B cell (primary cell): ENCODE data around the gene LILRA6.

ENCODE experiments used
- EZH2 ChIP-seq: IDR thresholded peaks from 2 replicates; pipeline ENCODE4 v1.6.1; 2012; ENCODE audit warnings: borderline replicate concordance, low read depth, mild to moderate bottlenecking, moderate library complexity, low read length; ENCODE audit not compliant: insufficient read depth, poor library complexity, severe bottlenecking
- TF ChIP-seq, protein P1 (sequence below): fragments of 200-600 bp; IDR thresholded peaks from one replicate; pipeline ENCODE4 v1.8.0; 2022; ENCODE audit warnings: antibody characterized with exemption, mild to moderate bottlenecking

DNA sequence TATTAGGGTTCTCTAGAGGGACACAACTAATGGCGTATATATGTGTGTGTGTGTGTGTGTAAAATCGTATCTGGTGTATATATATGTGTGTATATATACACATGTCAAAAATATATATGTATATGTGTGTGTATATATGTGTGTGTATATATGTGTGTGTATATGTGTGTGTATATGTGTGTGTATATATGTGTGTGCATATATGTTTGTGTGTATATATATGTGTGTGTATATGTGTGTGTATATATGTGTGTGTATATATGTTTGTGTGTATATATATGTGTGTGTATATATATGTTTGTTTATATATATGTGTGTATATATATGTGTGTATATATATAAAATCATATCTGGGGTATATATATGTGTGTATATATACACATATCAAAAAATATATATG is 19.9 kb upstream of the LILRA6 start:
- TF ChIP-seq, protein P1, sequence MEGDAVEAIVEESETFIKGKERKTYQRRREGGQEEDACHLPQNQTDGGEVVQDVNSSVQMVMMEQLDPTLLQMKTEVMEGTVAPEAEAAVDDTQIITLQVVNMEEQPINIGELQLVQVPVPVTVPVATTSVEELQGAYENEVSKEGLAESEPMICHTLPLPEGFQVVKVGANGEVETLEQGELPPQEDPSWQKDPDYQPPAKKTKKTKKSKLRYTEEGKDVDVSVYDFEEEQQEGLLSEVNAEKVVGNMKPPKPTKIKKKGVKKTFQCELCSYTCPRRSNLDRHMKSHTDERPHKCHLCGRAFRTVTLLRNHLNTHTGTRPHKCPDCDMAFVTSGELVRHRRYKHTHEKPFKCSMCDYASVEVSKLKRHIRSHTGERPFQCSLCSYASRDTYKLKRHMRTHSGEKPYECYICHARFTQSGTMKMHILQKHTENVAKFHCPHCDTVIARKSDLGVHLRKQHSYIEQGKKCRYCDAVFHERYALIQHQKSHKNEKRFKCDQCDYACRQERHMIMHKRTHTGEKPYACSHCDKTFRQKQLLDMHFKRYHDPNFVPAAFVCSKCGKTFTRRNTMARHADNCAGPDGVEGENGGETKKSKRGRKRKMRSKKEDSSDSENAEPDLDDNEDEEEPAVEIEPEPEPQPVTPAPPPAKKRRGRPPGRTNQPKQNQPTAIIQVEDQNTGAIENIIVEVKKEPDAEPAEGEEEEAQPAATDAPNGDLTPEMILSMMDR: no peak
- TF ChIP-seq EZH2: no peak
